GM18517 (cell line): ENCODE results near the gene CCDC169.

Experiments
- ATAC-seq: cut with Tn5 transposase; IDR thresholded peaks from one replicate; pipeline ENCODE4 v1.9.1; 2021; ENCODE audit warnings: mild to moderate bottlenecking, moderate library complexity; ENCODE audit not compliant: unreplicated experiment

CCDC169 gene

DNA sequence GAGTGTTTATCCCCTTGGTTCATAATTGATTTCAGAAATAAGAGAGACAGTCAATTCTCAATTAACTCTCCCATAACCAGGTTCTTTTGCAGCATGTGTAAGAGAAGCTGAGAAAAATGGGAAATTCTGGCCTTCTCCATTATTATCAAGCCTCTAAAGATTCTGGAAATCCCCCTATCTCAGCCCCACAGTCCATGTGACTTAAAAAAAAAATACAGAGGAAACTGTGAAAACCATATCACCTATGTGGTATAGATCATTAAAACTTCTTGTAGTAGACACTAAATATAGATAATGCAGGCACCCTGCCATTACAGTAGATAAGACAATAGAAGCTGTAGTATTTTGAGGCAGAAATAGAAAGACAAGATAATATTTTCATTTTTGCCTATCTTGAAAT, 48.9 kb downstream of the CCDC169 start:
- ATAC-seq, result no peak

DNA sequence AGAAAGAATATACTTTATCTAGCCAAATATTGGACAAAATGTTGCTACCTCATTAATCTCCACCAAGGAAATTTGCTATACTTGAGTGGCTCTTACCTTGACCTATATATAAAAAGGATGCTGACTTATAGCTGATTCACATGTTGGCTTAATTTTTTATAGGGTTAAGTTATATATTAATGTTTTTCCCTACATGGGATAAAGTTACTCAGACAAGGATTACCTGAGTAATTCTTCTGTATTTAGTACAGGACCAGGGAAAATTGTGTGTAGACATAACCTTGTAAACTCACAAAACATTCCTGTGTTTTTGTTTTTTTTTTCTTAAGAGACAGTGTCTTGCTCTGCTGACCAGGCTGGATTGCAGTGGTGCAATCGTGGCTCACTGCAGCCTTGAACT, 52.6 kb downstream of the CCDC169 start:
- no peak for ATAC-seq

DNA sequence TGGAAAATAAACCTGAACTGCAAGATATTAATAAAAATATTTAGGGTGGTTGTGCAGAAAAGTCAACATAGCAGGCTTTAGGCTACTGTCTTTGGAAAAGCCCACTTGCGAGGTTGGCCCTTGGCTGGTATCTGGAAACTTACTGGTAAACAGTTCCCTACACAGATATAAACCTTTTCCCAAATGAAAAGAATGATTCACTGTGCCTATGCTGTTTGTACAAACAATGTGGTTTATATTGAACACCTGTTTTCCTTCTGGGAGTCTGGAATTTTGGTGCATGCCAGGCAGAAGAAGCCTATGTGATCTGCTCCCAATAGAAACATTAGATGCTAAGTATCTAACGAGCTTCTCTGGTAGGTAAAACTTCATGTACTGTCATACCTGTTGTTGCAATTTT, 53.5 kb downstream of the CCDC169 start:
- ATAC-seq, result no peak

DNA sequence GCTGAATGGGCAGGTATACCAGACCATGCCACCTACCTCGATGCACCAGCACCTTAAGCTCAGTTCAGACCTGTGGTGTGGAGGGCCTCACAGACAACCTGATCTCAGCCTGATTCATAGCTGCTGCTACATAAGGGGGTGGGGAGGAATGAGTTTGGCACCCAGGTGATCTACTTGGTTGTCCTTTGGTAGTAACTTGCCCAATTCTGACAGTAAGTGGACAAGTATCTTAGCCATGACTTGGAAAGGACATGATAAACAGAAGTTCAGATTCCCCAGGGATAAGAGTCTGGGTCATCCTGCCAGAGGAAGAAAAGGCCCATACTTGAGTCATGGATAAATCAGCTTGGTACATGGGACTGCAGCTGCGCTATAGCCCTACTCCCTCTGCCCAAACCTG, 54.9 kb downstream of the CCDC169 start:
- no peak for ATAC-seq

DNA sequence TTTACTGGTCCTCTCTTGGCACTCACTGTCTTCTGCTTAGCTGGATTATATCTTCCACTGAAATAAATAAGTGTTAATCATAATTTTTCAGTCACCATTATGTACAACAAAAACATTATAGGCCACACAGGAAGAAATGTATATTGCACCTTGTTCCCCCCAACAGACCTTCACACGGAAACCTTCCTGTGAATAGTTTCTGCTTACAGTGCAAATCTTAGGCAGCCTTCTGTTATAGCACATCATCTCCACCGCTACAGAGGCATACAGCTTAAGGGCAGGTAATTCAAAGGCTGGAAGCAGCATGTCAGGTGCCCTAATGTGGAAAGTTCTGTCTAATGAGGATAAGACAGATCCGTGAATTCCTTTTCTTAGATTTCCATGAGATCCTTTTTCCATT, 66.4 kb downstream of the CCDC169 start:
- ATAC-seq, result no peak

DNA sequence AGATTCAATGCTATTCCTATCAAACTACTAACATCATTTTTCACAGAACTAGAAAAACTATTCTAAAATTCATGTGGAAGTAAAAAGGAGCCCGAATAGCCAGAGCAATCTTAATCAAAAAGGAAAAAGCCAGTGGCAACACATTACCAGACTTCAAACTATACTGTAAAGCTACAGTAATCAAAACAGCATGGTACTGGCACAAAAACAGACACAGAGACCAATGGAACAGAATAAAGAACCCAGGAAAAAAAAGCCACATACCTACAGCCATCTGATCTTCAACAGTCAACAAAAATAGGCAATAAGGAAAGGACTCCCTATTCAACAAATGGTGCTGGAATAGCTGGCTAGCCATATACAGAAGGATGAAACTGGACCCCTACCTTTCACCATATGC, 72.9 kb downstream of the CCDC169 start:
- ATAC-seq, result no peak

DNA sequence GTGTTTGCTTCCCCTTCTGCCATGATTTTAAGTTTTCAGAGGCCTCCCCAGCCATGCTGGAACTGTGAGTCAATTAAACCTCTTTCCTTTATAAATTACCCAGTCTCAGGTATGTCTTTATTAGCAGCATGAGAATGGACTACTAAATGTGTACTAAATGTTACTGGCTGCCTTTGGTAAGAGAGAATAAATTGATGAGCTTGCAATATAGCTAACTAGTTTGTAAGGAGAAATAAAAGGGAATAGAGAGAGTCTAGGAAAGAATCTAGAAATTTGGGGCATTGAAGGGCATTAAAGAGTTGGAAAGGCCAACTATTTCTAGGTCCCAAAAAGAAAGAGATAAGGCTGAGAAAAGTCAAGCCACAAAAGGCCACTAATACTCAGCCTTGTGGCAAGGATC, 77.7 kb downstream of the CCDC169 start:
- no peak for ATAC-seq

DNA sequence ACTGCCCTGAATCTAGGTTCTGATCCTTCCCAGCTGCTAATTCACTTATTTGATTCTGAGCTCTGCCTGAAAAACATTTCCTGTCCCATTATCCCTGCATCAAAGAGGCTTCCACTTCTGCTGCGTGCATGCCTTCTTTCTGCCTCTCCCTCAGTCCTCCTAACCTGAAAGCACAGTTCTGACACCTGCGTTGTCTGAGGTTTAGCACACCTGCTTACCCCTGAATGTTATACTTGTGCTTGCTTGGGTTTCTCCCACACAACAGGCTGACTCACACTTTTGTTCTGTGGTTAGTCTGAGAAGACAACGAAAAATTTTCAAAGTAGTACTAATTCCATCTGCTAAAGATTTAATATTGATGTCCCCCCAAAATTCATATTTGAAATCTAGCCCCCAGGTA, 80.2 kb downstream of the CCDC169 start:
- ATAC-seq, result no peak

DNA sequence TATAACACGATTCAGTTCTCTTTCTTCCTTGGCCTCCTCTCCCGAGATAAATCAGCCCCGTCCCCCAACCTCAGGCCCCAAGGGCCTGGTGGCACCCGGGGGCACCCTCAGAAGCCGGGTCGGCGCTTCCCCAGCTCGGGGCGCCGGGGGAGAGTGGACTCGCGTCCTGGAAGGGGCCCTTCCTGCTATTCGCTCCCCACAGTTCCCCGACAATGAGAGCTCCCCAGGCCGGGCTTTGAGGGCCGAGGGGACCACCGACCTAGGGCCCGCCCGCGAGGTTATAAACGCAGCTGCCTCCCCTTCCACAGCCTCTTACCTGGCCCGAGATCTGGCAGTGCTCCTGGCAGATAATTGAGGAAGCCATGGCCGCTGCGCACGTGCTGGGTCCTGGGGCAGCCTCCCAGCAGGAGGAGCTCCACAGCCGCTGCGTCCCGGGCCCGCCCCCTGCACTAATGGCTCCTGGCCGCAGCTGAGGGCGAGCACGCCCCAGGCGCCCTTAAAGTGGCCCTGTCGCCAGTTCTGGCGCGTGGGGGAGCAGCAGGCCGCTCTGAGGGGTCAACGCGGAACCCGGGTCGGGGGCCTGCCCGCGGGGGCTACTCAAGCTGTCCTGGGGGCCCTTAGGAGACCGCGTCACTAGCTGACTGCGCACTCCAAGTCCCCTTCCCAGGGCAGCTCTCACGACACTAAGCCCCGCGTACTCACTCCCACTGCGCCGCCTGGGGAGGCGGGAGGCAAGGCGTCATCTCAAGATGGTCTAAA, 83.3 kb downstream of the CCDC169 start, which contains the start of gene SOHLH2:
Gene SOHLH2, minus strand, starts transcription at position 394 of the 759 bp plus-strand sequence. Its CDS starts 30 bp downstream, at position 364.
- ATAC-seq, result no peak

DNA sequence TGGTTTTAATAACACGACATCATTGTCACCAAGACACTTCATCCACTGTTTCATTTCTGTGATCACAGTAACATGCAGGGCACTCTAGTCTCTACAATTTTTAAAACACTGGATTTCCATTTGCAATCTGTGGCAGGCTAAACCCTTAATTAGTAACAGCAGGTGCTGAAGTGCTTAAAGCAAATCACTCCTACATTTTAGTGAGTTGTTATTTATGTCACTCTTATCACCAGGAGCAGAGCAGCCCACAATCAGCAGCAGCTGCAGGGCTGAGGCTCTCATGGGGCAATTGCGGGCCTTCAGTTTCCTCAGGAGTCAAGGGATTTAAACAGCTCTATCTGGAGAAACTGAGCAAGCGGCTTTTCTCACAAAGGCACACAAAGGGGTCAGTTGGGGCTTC, 84.8 kb downstream of the CCDC169 start:
- ATAC-seq, result no peak

DNA sequence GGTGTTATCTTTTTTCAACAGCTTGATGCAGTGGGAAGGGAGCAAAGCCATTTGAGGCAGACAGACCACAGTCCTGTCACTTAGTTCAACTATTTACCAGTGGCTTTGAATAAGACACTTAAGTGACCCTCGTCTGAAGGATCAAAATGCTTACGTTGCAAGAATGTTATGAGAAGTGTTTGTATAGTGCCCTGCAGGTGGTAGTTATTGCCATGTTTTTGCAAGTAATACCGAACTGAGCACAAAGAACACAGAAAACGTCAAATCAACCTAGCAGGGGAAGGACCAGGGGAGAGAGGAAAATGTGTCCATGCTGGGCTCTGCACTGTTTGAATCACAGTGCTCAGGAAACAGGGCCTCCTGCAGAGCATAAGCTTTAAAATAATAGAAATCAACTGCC, 86.0 kb downstream of the CCDC169 start:
- no peak for ATAC-seq

DNA sequence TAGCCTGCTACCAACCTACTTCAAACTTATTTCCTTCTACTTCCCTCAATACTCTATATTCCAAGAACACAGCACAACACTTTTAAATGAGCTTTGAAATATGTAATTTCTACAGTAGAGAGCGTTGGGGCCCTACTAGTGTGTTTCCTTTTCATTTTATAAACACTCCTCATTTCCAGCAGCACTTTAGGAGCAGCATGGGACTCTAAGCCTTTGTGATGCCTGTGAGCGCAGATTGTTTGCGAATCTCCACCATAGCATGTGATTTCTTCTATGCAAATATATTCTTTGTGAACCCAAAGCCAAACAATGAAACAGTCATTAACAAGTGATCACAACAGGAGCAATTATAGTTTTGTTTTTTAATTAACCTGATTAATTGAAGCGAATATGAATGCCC, 86.9 kb downstream of the CCDC169 start:
- ATAC-seq, result no peak

DNA sequence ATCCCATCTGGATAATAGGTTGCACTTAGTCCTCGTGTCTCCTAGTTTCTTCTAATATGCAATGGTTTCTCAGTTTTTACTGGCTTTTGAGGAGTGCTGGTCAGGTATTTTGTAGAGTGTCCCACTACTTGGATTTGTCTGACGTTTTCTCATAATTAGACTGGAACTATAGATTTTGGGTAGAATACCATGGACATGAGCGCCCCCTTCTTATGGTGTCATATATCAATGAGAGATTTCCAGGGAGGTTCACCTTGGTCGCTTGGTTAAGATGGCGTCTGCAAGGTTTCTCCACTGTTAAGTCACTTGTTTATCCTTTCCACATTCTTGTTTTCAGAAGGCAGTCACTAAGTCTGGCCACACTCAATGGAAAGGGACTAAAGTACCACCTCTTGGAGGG, 89.9 kb downstream of the CCDC169 start:
- ATAC-seq, result no peak

DNA sequence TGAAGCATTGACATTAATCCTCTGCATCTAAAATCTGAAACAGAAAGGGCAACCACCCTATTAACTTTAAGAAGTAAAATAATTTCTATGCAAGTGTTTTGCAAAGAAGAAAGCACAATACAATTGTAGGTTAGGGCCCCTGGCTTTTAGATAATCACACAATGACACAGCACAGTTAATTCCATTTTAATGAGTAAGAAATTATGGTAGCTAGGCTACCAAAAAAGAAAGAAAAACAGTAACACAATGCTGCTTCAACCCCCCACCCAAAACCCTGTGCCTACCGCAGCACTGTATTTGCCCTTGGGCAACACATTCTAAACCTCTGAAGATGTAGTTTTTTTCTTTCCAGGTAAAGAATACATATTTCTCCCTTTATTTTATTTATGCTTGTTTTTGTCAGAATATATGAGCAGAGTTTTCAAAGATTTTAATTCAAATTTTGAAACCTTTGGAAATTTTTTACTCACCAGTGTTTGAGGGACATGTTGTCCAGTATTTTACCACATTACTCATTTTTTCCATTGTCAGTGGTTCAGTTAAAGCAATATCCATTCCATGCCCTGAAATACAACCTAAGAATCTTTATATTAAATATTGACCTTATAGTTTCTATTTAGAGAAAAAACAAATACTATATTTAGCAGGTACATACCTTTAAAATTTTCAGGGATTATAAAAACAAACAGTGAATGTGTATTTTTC, 104.3 kb downstream of the CCDC169 start:
- ATAC-seq, result no peak

DNA sequence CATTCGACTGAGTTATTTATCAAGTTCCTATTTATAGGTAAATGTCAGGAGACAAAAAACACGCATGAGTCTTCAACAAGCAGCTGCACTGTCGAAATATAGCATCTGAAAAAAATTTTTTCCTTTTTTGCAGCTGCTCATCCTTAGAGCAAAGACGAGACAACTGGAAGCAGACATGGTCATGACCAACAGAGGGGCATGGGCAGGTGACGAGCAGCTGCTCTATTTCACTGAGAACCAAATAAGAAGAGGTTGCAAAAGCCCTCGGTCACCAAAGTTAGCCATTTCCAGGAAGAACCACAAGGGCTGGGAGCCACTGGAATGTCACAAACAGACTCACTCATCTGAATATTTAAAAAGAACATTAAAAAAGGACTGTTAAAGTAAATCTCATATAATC, 105.4 kb downstream of the CCDC169 start:
- no peak for ATAC-seq

DNA sequence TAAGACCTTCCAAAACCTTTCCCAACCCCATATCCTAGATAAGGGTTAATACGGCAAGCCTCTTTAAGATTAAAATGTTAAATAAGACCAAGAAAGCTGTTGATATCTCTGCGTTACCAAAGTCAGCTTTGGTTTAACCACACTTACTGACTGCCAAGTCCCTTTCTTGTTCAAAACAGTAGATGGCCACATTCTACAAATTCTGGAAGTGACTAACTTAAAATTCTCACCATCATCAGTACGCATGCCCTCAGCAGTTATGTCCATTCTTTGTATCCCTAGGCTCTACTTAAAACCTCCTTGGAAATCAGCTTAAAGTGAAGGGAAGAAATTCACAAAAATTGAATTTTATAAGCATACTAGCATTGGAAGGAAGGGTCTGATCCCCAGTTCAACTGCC, 106.8 kb downstream of the CCDC169 start:
- no peak for ATAC-seq

DNA sequence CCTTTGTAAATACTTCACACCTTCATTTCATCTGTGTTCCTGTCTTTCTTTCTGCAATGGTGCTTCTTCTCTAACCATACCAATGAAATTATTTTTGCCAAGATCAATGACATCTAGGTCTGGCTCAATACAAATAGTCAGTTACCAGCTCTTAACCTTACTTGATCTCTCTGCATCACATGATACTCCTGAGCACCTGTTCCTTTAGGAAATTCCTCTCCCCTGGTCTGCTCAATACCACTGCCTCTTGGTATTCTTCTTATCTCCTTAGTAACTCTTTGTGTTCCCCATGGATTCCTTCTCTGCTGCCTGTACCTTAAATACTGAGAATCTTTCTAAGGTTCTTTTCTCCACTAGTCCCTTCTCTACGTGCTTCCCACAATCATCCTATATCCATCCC, 109.2 kb downstream of the CCDC169 start:
- ATAC-seq, result no peak

DNA sequence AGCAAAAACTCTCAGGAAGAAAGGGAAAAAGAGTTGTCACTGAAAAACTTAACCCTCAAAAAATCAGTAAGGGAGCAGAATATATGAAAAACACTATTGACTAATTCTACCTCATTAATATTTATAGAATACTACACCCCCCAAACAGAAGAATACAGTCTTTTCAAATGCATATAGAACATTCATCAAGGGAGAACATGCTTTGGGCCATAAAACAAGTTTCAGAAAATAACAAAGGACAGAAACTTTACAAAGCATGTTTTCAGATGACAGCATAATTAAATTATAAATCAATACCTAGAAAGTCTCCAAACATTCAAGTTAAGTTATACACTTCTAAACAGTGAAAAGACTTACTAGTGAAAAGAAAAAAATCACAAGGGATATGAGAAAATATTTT, 113.7 kb downstream of the CCDC169 start:
- no peak for ATAC-seq
